ENCODE results near the gene TJP3. TPM values are rescaled to one million over a fixed set of nuclear protein-coding genes. Genes with fewer than 3 reads are reported as not detected.

TJP3 gene
- total RNA-seq, 1 experiment from 2014 or later, result 10.7 TPM

DNA sequence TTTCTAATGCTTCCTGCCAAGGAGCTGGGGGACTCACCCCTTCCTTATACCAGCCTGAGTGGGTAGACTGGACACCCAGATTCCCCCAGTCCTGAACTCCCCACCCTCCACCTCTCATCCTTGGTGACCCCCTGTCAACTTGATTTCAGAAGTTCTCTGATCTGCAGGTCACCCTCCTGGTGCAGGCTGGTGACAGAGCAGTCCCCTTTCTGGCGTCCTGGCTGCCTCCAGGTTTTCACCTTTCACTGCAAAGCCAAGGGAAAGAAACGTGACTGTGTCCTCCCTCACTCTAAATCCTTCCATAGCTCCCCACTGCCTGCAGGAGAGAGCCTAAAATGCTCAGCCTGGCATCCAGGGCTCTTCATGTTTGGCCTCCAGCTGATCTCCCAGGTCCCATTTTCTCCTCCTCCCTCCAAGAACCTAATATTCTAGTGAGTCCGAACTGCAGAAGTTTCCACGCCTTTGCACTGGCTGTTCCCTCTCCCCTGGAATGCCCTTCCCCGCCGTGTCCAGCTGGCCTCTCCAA lies 82.1 kb downstream of the TJP3 start:
- no peak for DNase-seq
- H3K4me3 ChIP-seq (ENCODE audit: insufficient read depth, low read depth, low read length), result no peak overlapping the region
- H3K36me3 ChIP-seq (replicated peaks; ENCODE audit: control insufficient read depth, insufficient read depth, low read length), result no peaks in the 10 kb centered on the region
- peaks cover 11% of the 10 kb centered on the region for H3K27me3 ChIP-seq (ENCODE audit: control insufficient read depth, insufficient read depth, low read length)

DNA sequence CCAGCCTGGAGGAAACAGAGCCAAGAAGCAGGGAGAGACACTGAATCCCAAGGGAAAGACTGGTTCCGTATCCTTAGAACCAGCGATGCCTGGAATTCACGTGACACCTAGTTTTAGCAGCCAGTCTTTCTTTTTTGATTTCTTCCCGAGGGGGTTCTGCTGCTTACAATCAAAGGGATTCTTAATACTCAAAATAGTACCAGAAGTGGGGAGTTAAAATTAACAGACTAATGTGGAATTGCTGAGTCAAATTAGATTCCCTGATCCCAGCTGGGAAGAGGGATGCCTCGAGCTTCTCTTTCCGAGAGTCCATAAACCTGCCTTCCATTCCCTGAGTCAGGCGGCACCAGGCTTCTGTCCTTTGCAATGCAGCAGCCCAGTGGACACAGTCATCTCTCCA lies 82.8 kb downstream of the TJP3 start:
- H3K4me3 ChIP-seq (ENCODE audit: insufficient read depth, low read depth, low read length), result no peak overlapping the region
- H3K36me3 ChIP-seq (replicated peaks; ENCODE audit: control insufficient read depth, insufficient read depth, low read length), result no peaks in the 10 kb centered on the region
- peaks cover 4% of the 10 kb centered on the region for H3K27me3 ChIP-seq (ENCODE audit: control insufficient read depth, insufficient read depth, low read length)
- no peak for DNase-seq

- DNase-seq, result no peak
These were observed 83.9 kb downstream of the TJP3 start for GRCh38 chr19:3792114-3792513.

GRCh38 chr19:3793799-3794198 lies 85.6 kb downstream of the TJP3 start:
- Histone ChIP-seq H3K4me3 (ENCODE audit: insufficient read depth, low read depth, low read length) (no peak overlapping the region), H3K36me3 (replicated peaks; ENCODE audit: control insufficient read depth, insufficient read depth, low read length) (no peaks in the 10 kb centered on the region), H3K27me3 (ENCODE audit: control insufficient read depth, insufficient read depth, low read length) (no peaks in the 10 kb centered on the region)
- no peak for DNase-seq

More at GRCh38 chr19:3792114-3792513, 83.9 kb downstream of the TJP3 start:
- no peaks in the 10 kb centered on the region for H3K27me3 ChIP-seq (ENCODE audit: control insufficient read depth, insufficient read depth, low read length)
- H3K36me3 ChIP-seq (replicated peaks; ENCODE audit: control insufficient read depth, insufficient read depth, low read length), result no peaks in the 10 kb centered on the region
- no peak overlapping the region for H3K4me3 ChIP-seq (ENCODE audit: insufficient read depth, low read depth, low read length)

- DNase-seq, result no peak
- Histone ChIP-seq H3K27me3 (ENCODE audit: control insufficient read depth, insufficient read depth, low read length) (peaks cover 6% of the 10 kb centered on the region), H3K36me3 (replicated peaks; ENCODE audit: control insufficient read depth, insufficient read depth, low read length) (no peaks in the 10 kb centered on the region), H3K4me3 (ENCODE audit: insufficient read depth, low read depth, low read length) (no peak overlapping the region)
These were observed 88.2 kb downstream of the TJP3 start for GRCh38 chr19:3796358-3796757.

DNA sequence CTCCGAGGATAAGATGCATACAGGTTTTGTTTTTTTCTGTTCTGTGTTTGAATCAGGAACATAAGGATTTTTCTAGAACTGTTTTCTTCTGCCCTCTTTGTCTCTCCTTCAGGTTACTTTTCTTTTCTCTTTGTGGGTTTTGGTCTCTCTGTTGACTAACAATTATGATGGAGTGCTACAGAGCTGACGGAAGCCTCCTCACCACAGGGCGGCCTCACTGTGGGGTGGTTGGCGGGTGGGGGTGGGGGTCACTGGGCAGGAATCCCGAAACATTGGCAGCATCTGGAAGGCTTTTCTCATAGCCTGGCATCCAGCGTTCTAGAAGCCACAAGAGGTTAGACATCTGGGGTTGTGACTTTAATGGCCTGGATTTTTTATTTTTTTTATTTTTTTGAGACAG lies 90.0 kb downstream of the TJP3 start:
- H3K27me3 ChIP-seq (ENCODE audit: control insufficient read depth, insufficient read depth, low read length), result peaks cover 13% of the 10 kb centered on the region
- no peak for DNase-seq
- H3K4me3 ChIP-seq (ENCODE audit: insufficient read depth, low read depth, low read length), result no peak overlapping the region
- H3K36me3 ChIP-seq (replicated peaks; ENCODE audit: control insufficient read depth, insufficient read depth, low read length), result no peaks in the 10 kb centered on the region

Other genes starting within 250 kb of the TJP3 start
- 6.0 and 10.9 TPM in 2 replicates for gene SMIM24, start 227.9 kb upstream of the TJP3 start, total RNA-seq (2014; rRNA removed; shearing (Covaris generic))
- not detected in 2 replicates for gene SMIM44, start 224.9 kb upstream of the TJP3 start, total RNA-seq (2014; rRNA removed; shearing (Covaris generic))
- 24.1 and 32.1 TPM in 2 replicates for gene DOHH, start 207.7 kb upstream of the TJP3 start, total RNA-seq (2014; rRNA removed; shearing (Covaris generic))
- 71.6 and 76.6 TPM in 2 replicates for gene FZR1, start 202.1 kb upstream of the TJP3 start, total RNA-seq (2014; rRNA removed; shearing (Covaris generic))
- 1.6 TPM in 1 of 2 replicates, not detected in the other for gene TEKTIP1, start 169.2 kb upstream of the TJP3 start, total RNA-seq (2014; rRNA removed; shearing (Covaris generic))
- 34.6 and 42.3 TPM in 2 replicates for gene MFSD12, start 150.8 kb upstream of the TJP3 start, total RNA-seq (2014; rRNA removed; shearing (Covaris generic))
- gene HMG20B, start 135.4 kb upstream of the TJP3 start, total RNA-seq (2014; rRNA removed; shearing (Covaris generic)), result 109 and 124 TPM in 2 replicates
- gene GIPC3, start 122.9 kb upstream of the TJP3 start, total RNA-seq (2014; rRNA removed; shearing (Covaris generic)), result 0.11 and 0.21 TPM in 2 replicates
- gene TBXA2R, start 101.5 kb upstream of the TJP3 start, total RNA-seq (2014; rRNA removed; shearing (Covaris generic)), result 0.18 and 0.45 TPM in 2 replicates
- 44.0 and 46.4 TPM in 2 replicates for gene CACTIN, start 81.6 kb upstream of the TJP3 start, total RNA-seq (2014; rRNA removed; shearing (Covaris generic))
- gene PIP5K1C, start 7.9 kb upstream of the TJP3 start, total RNA-seq (2014; rRNA removed; shearing (Covaris generic)), result 13.7 and 15.6 TPM in 2 replicates
- 36.8 and 37.3 TPM in 2 replicates for gene APBA3, start 53.3 kb downstream of the TJP3 start, total RNA-seq (2014; rRNA removed; shearing (Covaris generic))
- 56.3 and 62.1 TPM in 2 replicates for gene MRPL54, start 54.3 kb downstream of the TJP3 start, total RNA-seq (2014; rRNA removed; shearing (Covaris generic))
- not detected in 2 replicates for gene RAX2, start 63.8 kb downstream of the TJP3 start, total RNA-seq (2014; rRNA removed; shearing (Covaris generic))
- 19.1 and 22.8 TPM in 2 replicates for gene MATK, start 78.0 kb downstream of the TJP3 start, total RNA-seq (2014; rRNA removed; shearing (Covaris generic))
- gene ZFR2, start 160.7 kb downstream of the TJP3 start, total RNA-seq (2014; rRNA removed; shearing (Covaris generic)), result 21.5 and 36.1 TPM in 2 replicates
- gene ATCAY, start 172.3 kb downstream of the TJP3 start, total RNA-seq (2014; rRNA removed; shearing (Covaris generic)), result 10.2 and 17.9 TPM in 2 replicates
- gene NMRK2, start 224.7 kb downstream of the TJP3 start, total RNA-seq (2014; rRNA removed; shearing (Covaris generic)), result 59.4 and 60.1 TPM in 2 replicates

Measured in H7 (cell line).